ENCODE results near the gene PKIG. TPM values are rescaled to one million over a fixed set of nuclear protein-coding genes. Genes with fewer than 3 reads are reported as not detected.
"Not testable (repeated sequence)": the region's sequence is repeated elsewhere in the genome, so short reads cannot be mapped to it uniquely, and the experiment has no call there.

The PKIG gene
- total RNA-seq, 4 donors from 2014 or later: 21.5 to 42.6 (median 28.2) TPM

DNA sequence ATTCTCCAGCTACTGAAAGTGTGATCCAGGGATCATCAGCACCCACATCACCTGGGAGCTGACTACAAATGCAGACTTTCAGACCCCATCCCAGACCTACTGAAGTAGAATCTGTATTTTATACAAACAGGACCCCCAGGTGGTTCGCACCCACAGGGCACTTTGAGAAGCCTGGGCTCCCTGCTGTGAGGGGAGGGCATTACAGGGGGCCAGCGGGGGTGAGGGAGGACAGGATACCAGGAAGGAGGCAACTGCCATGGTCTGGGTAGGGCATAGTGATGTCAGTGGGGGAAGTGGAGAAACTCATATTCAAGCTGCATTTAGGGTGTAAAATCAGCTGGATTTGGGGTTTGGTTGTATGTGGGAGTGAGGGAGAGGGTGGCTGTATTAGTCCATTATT, 71.2 kb downstream of the PKIG start:
- intact Hi-C loops (cut with DNase I; ENCODE audit: low total_unique reads): no loop called here
- DNase-seq (ENCODE audit: low spot score in 2 of 2): no peak
- TF ChIP-seq POLR2A (IDR thresholded peaks at IDR 0.05): no peak
- TF ChIP-seq CTCF (IDR thresholded peaks at IDR 0.05): no peak
- WGBS, 2 donors: 88 to 91% methylated on average over 2 of the region's 2 CpGs
- H3K4me3 ChIP-seq (ENCODE audit: low read depth, poor library complexity, severe bottlenecking): no peak overlapping the region

DNA sequence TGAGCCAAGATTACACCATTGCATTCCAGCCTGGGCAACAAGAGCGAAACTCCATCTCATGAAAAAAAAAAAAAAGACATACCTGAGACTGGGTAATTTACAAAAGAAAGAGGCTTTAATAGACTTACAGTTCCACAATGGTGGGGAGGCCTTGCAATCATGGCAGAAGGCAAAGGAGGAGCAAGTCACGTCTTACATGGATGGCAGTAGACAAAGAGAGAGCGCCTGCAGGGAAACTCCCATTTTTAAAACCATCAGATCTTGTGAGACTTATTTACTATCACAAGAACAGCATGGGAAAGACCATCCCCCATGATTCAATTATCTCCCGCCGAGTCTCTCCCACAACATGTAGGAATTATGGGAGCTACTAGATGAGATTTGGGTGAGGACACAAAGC, 71.8 kb downstream of the PKIG start:
- 95 to 96% methylated on average over 5 of the region's 5 CpGs for WGBS, 2 donors
- H3K4me3 ChIP-seq (ENCODE audit: low read depth, poor library complexity, severe bottlenecking); DNase-seq (ENCODE audit: low spot score in 2 of 2); intact Hi-C loops (cut with DNase I; ENCODE audit: low total_unique reads): not testable (repeated sequence)

GRCh38 chr20:44656448-44656847, 74.1 kb downstream of the PKIG start:
- no peak for DNase-seq (ENCODE audit: low spot score in 2 of 2)
- 52 to 60% methylated on average over 3 of the region's 3 CpGs for WGBS, 2 donors
- TF ChIP-seq POLR2A (IDR thresholded peaks at IDR 0.05): no peak
- TF ChIP-seq CTCF (IDR thresholded peaks at IDR 0.05): no peak
- no peak overlapping the region for H3K4me3 ChIP-seq (ENCODE audit: low read depth, poor library complexity, severe bottlenecking)
- intact Hi-C loops (cut with DNase I; ENCODE audit: low total_unique reads): no loop called here

DNA sequence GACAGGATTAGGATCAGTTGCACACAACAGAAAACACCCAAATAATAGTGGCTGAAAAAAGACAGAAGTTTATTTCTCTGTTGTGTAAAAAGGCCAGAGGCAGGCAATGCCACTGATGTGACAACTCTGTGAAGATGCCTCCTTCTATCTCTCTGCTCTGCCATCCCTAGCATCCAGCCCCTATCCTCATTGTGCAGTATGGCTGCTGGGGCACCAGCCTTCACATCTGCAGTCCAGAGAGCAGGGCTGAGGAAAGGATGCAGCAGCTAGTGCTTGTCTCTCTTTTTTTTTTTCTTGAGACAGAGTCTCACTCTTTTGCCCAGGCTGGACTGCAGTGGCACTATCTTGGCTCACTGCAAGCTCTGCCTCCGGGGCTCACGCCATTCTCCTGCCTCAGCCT, 75.5 kb downstream of the PKIG start:
- no peak overlapping the region for H3K4me3 ChIP-seq (ENCODE audit: low read depth, poor library complexity, severe bottlenecking)
- intact Hi-C loops (cut with DNase I; ENCODE audit: low total_unique reads): no loop called here
- no peak for DNase-seq (ENCODE audit: low spot score in 2 of 2)
- TF ChIP-seq CTCF (IDR thresholded peaks at IDR 0.05) (no peak), POLR2A (IDR thresholded peaks at IDR 0.05) (no peak)
- WGBS, 2 donors: 94 to 95% methylated on average over 2 of the region's 2 CpGs

- intact Hi-C loops (cut with DNase I; ENCODE audit: low total_unique reads): no loop called here
- TF ChIP-seq CTCF (IDR thresholded peaks at IDR 0.05): no peak
- TF ChIP-seq POLR2A (IDR thresholded peaks at IDR 0.05): no peak
- DNase-seq (ENCODE audit: low spot score in 2 of 2): no peak
- H3K4me3 ChIP-seq (ENCODE audit: low read depth, poor library complexity, severe bottlenecking): no peak overlapping the region
Observed at GRCh38 chr20:44658810-44659209, 76.4 kb downstream of the PKIG start.

DNA sequence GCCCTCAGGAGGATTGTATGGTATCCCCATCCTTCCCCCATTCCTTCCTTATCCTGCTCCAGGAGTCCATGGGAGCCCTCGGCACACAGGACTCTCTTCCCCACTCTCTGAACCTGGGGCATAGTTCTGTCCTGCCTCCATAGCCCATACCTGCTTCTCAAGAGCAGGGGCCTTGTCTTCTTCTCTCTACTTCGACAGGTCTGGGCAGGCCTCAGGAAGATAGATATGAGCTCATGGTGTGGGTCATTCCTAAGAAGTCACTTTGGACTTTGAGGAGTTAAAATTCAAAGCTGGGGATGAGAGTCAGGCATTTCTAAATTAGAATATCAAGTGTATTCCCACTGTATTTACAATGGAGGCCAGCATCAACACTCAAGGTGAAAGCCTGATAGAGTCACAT, 77.6 kb downstream of the PKIG start:
- TF ChIP-seq CTCF (IDR thresholded peaks at IDR 0.05) (no peak), POLR2A (IDR thresholded peaks at IDR 0.05) (no peak)
- no peak overlapping the region for H3K4me3 ChIP-seq (ENCODE audit: low read depth, poor library complexity, severe bottlenecking)
- intact Hi-C loops (cut with DNase I; ENCODE audit: low total_unique reads): no loop called here
- 97% methylated on average over 2 of the region's 2 CpGs for WGBS, 2 donors
- DNase-seq (ENCODE audit: low spot score in 2 of 2): no peak
